BLaER1 (cell line): Measurements from ENCODE around the gene LRRC49.

Experiments
- H3K27ac ChIP-seq: shearing (Covaris generic); formaldehyde crosslinking; 2 replicates; pipeline ENCODE4 v1.8.1; 2022
- H3K27me3 ChIP-seq: shearing (Covaris generic); formaldehyde crosslinking; 2 replicates; pipeline ENCODE4 v1.8.1; 2022
- H3K36me3 ChIP-seq: shearing (Covaris generic); formaldehyde crosslinking; 2 replicates; pipeline ENCODE4 v1.8.1; 2022
- H3K4me1 ChIP-seq: shearing (Covaris generic); formaldehyde crosslinking; 2 replicates; pipeline ENCODE4 v1.8.1; 2022
- H3K4me2 ChIP-seq: shearing (Covaris generic); formaldehyde crosslinking; 2 replicates; pipeline ENCODE4 v1.8.1; 2022
- H3K4me3 ChIP-seq: shearing (Covaris generic); formaldehyde crosslinking; 2 replicates; pipeline ENCODE4 v1.8.1; 2022
- H3K9ac ChIP-seq: shearing (Covaris generic); formaldehyde crosslinking; 2 replicates; pipeline ENCODE4 v1.8.1; 2022
- H3K9me3 ChIP-seq: shearing (Covaris generic); formaldehyde crosslinking; 2 replicates; pipeline ENCODE4 v1.8.1; 2022
- H4K20me1 ChIP-seq: shearing (Covaris generic); formaldehyde crosslinking; 2 replicates; pipeline ENCODE4 v1.8.1; 2022
- Cebpa-rat ChIP-seq: shearing (Covaris generic); IDR thresholded peaks from 2 replicates; pipeline ENCODE4 v1.8.1; 2022

LRRC49 gene

GRCh38 chr15:71083349-71083748 is 190.7 kb downstream of the LRRC49 start:
- no peaks in the 10 kb centered on the region for H3K36me3 ChIP-seq
- TF ChIP-seq Cebpa-rat, result no peak
- no peak overlapping the region for H3K27ac ChIP-seq
- no peaks in the 10 kb centered on the region for H3K9me3 ChIP-seq
- no peak overlapping the region for H3K4me3 ChIP-seq
- no peaks in the 10 kb centered on the region for H4K20me1 ChIP-seq
- no peaks in the 10 kb centered on the region for H3K27me3 ChIP-seq
- no peak overlapping the region for H3K9ac ChIP-seq
- no peaks in the 10 kb centered on the region for H3K4me1 ChIP-seq
- no peak overlapping the region for H3K4me2 ChIP-seq

GRCh38 chr15:71084264-71084663 is 191.6 kb downstream of the LRRC49 start:
- no peaks in the 10 kb centered on the region for H3K4me1 ChIP-seq
- no peaks in the 10 kb centered on the region for H3K27me3 ChIP-seq
- no peak overlapping the region for H3K4me3 ChIP-seq
- H3K36me3 ChIP-seq, result no peaks in the 10 kb centered on the region
- 0 out of 2 replicates have a peak, but pooled peaks cover 5% of the 10 kb centered on the region for H3K9me3 ChIP-seq
- H4K20me1 ChIP-seq, result no peaks in the 10 kb centered on the region
- TF ChIP-seq Cebpa-rat, result no peak
- H3K27ac ChIP-seq, result no peak overlapping the region
- no peak overlapping the region for H3K9ac ChIP-seq
- no peak overlapping the region for H3K4me2 ChIP-seq

- TF ChIP-seq Cebpa-rat, result no peak
- no peak overlapping the region for H3K9ac ChIP-seq
- no peak overlapping the region for H3K4me3 ChIP-seq
- H4K20me1 ChIP-seq, result no peaks in the 10 kb centered on the region
- 0 out of 2 replicates have a peak, but pooled peaks cover 5% of the 10 kb centered on the region for H3K9me3 ChIP-seq
- H3K4me1 ChIP-seq, result no peaks in the 10 kb centered on the region
- H3K27ac ChIP-seq, result no peak overlapping the region
- H3K36me3 ChIP-seq, result no peaks in the 10 kb centered on the region
- H3K4me2 ChIP-seq, result no peak overlapping the region
- H3K27me3 ChIP-seq, result no peaks in the 10 kb centered on the region
Observed at GRCh38 chr15:71085809-71086208, 193.2 kb downstream of the LRRC49 start.

- Histone ChIP-seq H3K4me3 (no peak overlapping the region), H3K27me3 (no peaks in the 10 kb centered on the region), H3K4me1 (no peaks in the 10 kb centered on the region), H3K36me3 (no peaks in the 10 kb centered on the region), H3K4me2 (no peak overlapping the region), H3K27ac (no peak overlapping the region), H3K9ac (no peak overlapping the region), H4K20me1 (no peaks in the 10 kb centered on the region), H3K9me3 (0 out of 2 replicates have a peak, but pooled peaks cover 5% of the 10 kb centered on the region)
- no peak for TF ChIP-seq Cebpa-rat
Observed at GRCh38 chr15:71088155-71088554, 195.5 kb downstream of the LRRC49 start.

- Histone ChIP-seq H4K20me1 (no peaks in the 10 kb centered on the region), H3K4me1 (no peaks in the 10 kb centered on the region), H3K9ac (no peak overlapping the region), H3K27ac (no peak overlapping the region), H3K4me3 (no peak overlapping the region), H3K36me3 (no peaks in the 10 kb centered on the region), H3K9me3 (0 out of 2 replicates have a peak, but pooled peaks cover 5% of the 10 kb centered on the region), H3K27me3 (no peaks in the 10 kb centered on the region), H3K4me2 (no peak overlapping the region)
- no peak for TF ChIP-seq Cebpa-rat
Observed at GRCh38 chr15:71088683-71089082, 196.1 kb downstream of the LRRC49 start.

- Histone ChIP-seq H3K27me3 (no peaks in the 10 kb centered on the region), H3K9ac (no peak overlapping the region), H3K9me3 (0 out of 2 replicates have a peak, but pooled peaks cover 5% of the 10 kb centered on the region), H3K36me3 (no peaks in the 10 kb centered on the region), H3K4me3 (no peak overlapping the region), H3K4me2 (no peak overlapping the region), H3K4me1 (no peaks in the 10 kb centered on the region), H4K20me1 (no peaks in the 10 kb centered on the region), H3K27ac (no peak overlapping the region)
- TF ChIP-seq Cebpa-rat, result no peak
Observed at GRCh38 chr15:71089801-71090200, 197.2 kb downstream of the LRRC49 start.

- no peak overlapping the region for H3K4me3 ChIP-seq
- no peak overlapping the region for H3K27ac ChIP-seq
- H3K27me3 ChIP-seq, result no peaks in the 10 kb centered on the region
- H3K4me1 ChIP-seq, result no peaks in the 10 kb centered on the region
- no peaks in the 10 kb centered on the region for H3K36me3 ChIP-seq
- H3K9ac ChIP-seq, result no peak overlapping the region
- H3K9me3 ChIP-seq, result 0 out of 2 replicates have a peak, but pooled peaks cover 5% of the 10 kb centered on the region
- no peaks in the 10 kb centered on the region for H4K20me1 ChIP-seq
- no peak overlapping the region for H3K4me2 ChIP-seq
- TF ChIP-seq Cebpa-rat, result no peak
Observed at GRCh38 chr15:71091601-71092000, 199.0 kb downstream of the LRRC49 start.

GRCh38 chr15:71092056-71092600 is 199.5 kb downstream of the LRRC49 start:
- Histone ChIP-seq H3K36me3 (no peaks in the 10 kb centered on the region), H3K4me1 (no peaks in the 10 kb centered on the region), H3K9ac (no peak overlapping the region), H4K20me1 (no peaks in the 10 kb centered on the region), H3K27me3 (no peaks in the 10 kb centered on the region), H3K9me3 (0 out of 2 replicates have a peak, but pooled peaks cover 5% of the 10 kb centered on the region), H3K4me3 (no peak overlapping the region), H3K4me2 (no peak overlapping the region), H3K27ac (no peak overlapping the region)
- no peak for TF ChIP-seq Cebpa-rat

- Histone ChIP-seq H3K4me3 (no peak overlapping the region), H3K27me3 (no peaks in the 10 kb centered on the region), H3K9ac (no peak overlapping the region), H4K20me1 (no peaks in the 10 kb centered on the region), H3K27ac (no peak overlapping the region), H3K36me3 (no peaks in the 10 kb centered on the region), H3K4me1 (no peaks in the 10 kb centered on the region), H3K4me2 (no peak overlapping the region), H3K9me3 (0 out of 2 replicates have a peak, but pooled peaks cover 5% of the 10 kb centered on the region)
- no peak for TF ChIP-seq Cebpa-rat
Observed at GRCh38 chr15:71093054-71094024, 200.7 kb downstream of the LRRC49 start.

GRCh38 chr15:71094137-71094536 is 201.5 kb downstream of the LRRC49 start:
- H3K4me1 ChIP-seq, result no peaks in the 10 kb centered on the region
- no peak overlapping the region for H3K4me3 ChIP-seq
- no peak overlapping the region for H3K27ac ChIP-seq
- no peaks in the 10 kb centered on the region for H3K36me3 ChIP-seq
- H3K9ac ChIP-seq, result no peak overlapping the region
- TF ChIP-seq Cebpa-rat, result no peak
- H4K20me1 ChIP-seq, result no peaks in the 10 kb centered on the region
- no peak overlapping the region for H3K4me2 ChIP-seq
- H3K9me3 ChIP-seq, result no peaks in the 10 kb centered on the region
- no peaks in the 10 kb centered on the region for H3K27me3 ChIP-seq
